ENCODE measurements around the gene P2RY14. TPM values are rescaled to one million over a fixed set of nuclear protein-coding genes. Genes with fewer than 3 reads are reported as not detected.

Gene P2RY14
- polyA plus RNA-seq, 3 donors from 2014 or later, result 1.2 to 2.8 (median 1.5) TPM

DNA sequence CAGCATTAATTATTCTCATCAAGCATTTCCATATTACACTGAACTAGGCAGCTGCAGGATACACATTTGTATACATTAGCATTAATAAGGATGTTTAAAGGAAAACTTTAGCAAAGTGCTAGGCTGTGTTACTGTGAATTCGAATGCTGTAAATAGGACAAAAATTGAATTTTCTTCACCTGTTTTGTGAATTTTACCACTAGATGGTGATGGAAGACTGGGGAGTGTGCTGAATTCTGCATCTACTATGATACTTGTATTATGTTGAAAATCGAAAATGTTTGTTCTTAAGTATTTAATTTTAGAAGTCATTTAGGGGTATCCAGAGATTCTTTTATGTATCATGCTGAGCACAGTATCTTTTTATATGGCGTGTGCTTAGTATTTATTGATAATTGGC lies 12.3 kb upstream of the P2RY14 start:
- H3K4me3 Mint-ChIP-seq, result no peak overlapping the region
- peaks cover 0 to 7% (median 3%) of the 10 kb centered on the region in 3 donors for H3K27me3 Mint-ChIP-seq (ENCODE audit: low read depth in 3 of 3)
- H3K4me1 Mint-ChIP-seq, result no peaks in the 10 kb centered on the region
- DNase-seq, result no peak
- H3K27ac Mint-ChIP-seq, result no peak overlapping the region
- H3K36me3 Mint-ChIP-seq, result no peaks in the 10 kb centered on the region
- no peaks in the 10 kb centered on the region for H3K9me3 Mint-ChIP-seq

- no peaks in the 10 kb centered on the region for H3K4me1 Mint-ChIP-seq
- H3K27me3 Mint-ChIP-seq (ENCODE audit: low read depth in 3 of 3), result peaks cover 0 to 5% (median 3%) of the 10 kb centered on the region in 3 donors
- H3K36me3 Mint-ChIP-seq, result no peaks in the 10 kb centered on the region
- H3K4me3 Mint-ChIP-seq, result no peak overlapping the region
- DNase-seq, result no peak
- no peaks in the 10 kb centered on the region for H3K9me3 Mint-ChIP-seq
- no peak overlapping the region for H3K27ac Mint-ChIP-seq
Observed at GRCh38 chr3:151289445-151289844, 11.1 kb upstream of the P2RY14 start.

- H3K9me3 Mint-ChIP-seq, result no peaks in the 10 kb centered on the region
- peaks cover 0 to 2% (median 0%) of the 10 kb centered on the region in 3 donors for H3K27me3 Mint-ChIP-seq (ENCODE audit: low read depth in 3 of 3)
- H3K4me1 Mint-ChIP-seq, result no peaks in the 10 kb centered on the region
- H3K4me3 Mint-ChIP-seq, result no peak overlapping the region
- no peak overlapping the region for H3K27ac Mint-ChIP-seq
- no peak for DNase-seq
- H3K36me3 Mint-ChIP-seq, result no peaks in the 10 kb centered on the region
Observed at GRCh38 chr3:151285940-151286339, 7.6 kb upstream of the P2RY14 start.

- Mint-ChIP-seq H3K9me3 (no peaks in the 10 kb centered on the region), H3K4me1 (peaks cover 0 to 2% of the 10 kb centered on the region in 2 donors), H3K4me3 (no peak overlapping the region), H3K27ac (peak overlapping the region in 1 of 6 donors; percentile 12), H3K27me3 (ENCODE audit: low read depth in 3 of 3) (peaks cover 0 to 1% (median 0%) of the 10 kb centered on the region in 3 donors), H3K36me3 (no peaks in the 10 kb centered on the region)
- DNase-seq, result no peak
Observed at GRCh38 chr3:151283907-151284461, 5.6 kb upstream of the P2RY14 start.

GRCh38 chr3:151283387-151283786 lies 5.0 kb upstream of the P2RY14 start:
- Mint-ChIP-seq H3K9me3 (no peaks in the 10 kb centered on the region), H3K27ac (no peak overlapping the region), H3K36me3 (no peaks in the 10 kb centered on the region), H3K27me3 (ENCODE audit: low read depth in 3 of 3) (peaks cover 0 to 1% (median 0%) of the 10 kb centered on the region in 3 donors), H3K4me1 (peaks cover 5 to 8% of the 10 kb centered on the region in 2 donors), H3K4me3 (no peak overlapping the region)
- no peak for DNase-seq

- Mint-ChIP-seq H3K27ac (no peak overlapping the region), H3K36me3 (no peaks in the 10 kb centered on the region), H3K9me3 (no peaks in the 10 kb centered on the region), H3K4me1 (peaks cover 8 to 13% of the 10 kb centered on the region in 2 donors), H3K27me3 (ENCODE audit: low read depth in 3 of 3) (peaks cover 0 to 1% (median 0%) of the 10 kb centered on the region in 3 donors), H3K4me3 (no peak overlapping the region)
- DNase-seq, result peak; percentile 55 to 68 (median 60)
Observed at GRCh38 chr3:151282921-151283320, 4.6 kb upstream of the P2RY14 start.

- H3K9me3 Mint-ChIP-seq, result no peaks in the 10 kb centered on the region
- no peak for DNase-seq
- no peaks in the 10 kb centered on the region for H3K27me3 Mint-ChIP-seq (ENCODE audit: low read depth in 3 of 3)
- peaks cover 9 to 17% of the 10 kb centered on the region in 2 donors for H3K4me1 Mint-ChIP-seq
- H3K4me3 Mint-ChIP-seq, result no peak overlapping the region
- H3K36me3 Mint-ChIP-seq, result no peaks in the 10 kb centered on the region
- H3K27ac Mint-ChIP-seq, result peak overlapping the region in 1 of 6 donors; percentile 28
Observed at GRCh38 chr3:151281671-151282324, 3.5 kb upstream of the P2RY14 start.

GRCh38 chr3:151276687-151277042 lies 1.7 kb downstream of the P2RY14 start:
- Mint-ChIP-seq H3K4me3 (peak overlapping the region in 4 of 5 donors; percentile 4 to 62 (median 24)), H3K27ac (peak overlapping the region; percentile 13 to 90 (median 78)), H3K27me3 (ENCODE audit: low read depth in 3 of 3) (peaks cover 0 to 2% (median 0%) of the 10 kb centered on the region in 3 donors), H3K4me1 (peaks cover 16 to 32% of the 10 kb centered on the region in 2 donors), H3K36me3 (no peaks in the 10 kb centered on the region), H3K9me3 (no peaks in the 10 kb centered on the region)
- DNase-seq, result peak; percentile 22 to 39 (median 38)

GRCh38 chr3:151276038-151276686 lies 2.2 kb downstream of the P2RY14 start:
- H3K9me3 Mint-ChIP-seq, result no peaks in the 10 kb centered on the region
- H3K4me3 Mint-ChIP-seq, result peak overlapping the region in 2 of 5 donors; percentile 42 to 62
- peaks cover 16 to 32% of the 10 kb centered on the region in 2 donors for H3K4me1 Mint-ChIP-seq
- peak overlapping the region; percentile 13 to 90 (median 78) for H3K27ac Mint-ChIP-seq
- DNase-seq, result no peak
- peaks cover 0 to 2% (median 0%) of the 10 kb centered on the region in 3 donors for H3K27me3 Mint-ChIP-seq (ENCODE audit: low read depth in 3 of 3)
- no peaks in the 10 kb centered on the region for H3K36me3 Mint-ChIP-seq

GRCh38 chr3:151275091-151275490 lies 3.3 kb downstream of the P2RY14 start:
- H3K36me3 Mint-ChIP-seq, result no peaks in the 10 kb centered on the region
- peak overlapping the region in 2 of 6 donors; percentile 24 to 81 for H3K27ac Mint-ChIP-seq
- H3K4me3 Mint-ChIP-seq, result no peak overlapping the region
- peaks cover 19 to 38% of the 10 kb centered on the region in 2 donors for H3K4me1 Mint-ChIP-seq
- no peaks in the 10 kb centered on the region for H3K9me3 Mint-ChIP-seq
- DNase-seq, result no peak
- H3K27me3 Mint-ChIP-seq (ENCODE audit: low read depth in 3 of 3), result peaks cover 0 to 2% (median 0%) of the 10 kb centered on the region in 3 donors

DNA sequence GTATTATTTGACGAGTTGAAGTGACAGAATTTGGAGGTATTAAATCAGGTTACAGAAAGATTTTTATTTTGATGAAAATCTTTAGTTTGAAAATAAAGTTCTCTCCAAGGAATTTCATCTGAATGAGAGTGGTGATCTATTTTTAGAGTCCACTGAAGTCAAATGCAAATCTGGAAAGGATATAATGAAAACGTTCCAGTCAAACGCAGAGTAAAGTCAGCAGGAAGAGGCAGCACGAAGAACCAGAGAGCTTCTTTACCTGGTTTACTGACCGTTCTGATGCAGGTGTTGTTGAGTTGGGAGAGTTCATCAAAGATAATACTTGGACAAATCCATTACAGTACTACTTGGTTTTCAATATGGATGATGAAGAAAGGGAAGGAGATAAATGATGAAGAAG lies 8.7 kb downstream of the P2RY14 start:
- no peak for DNase-seq
- H3K4me1 Mint-ChIP-seq, result peaks cover 17 to 26% of the 10 kb centered on the region in 2 donors
- H3K27ac Mint-ChIP-seq, result peak overlapping the region in 3 of 6 donors; percentile 13 to 46 (median 45)
- no peaks in the 10 kb centered on the region for H3K27me3 Mint-ChIP-seq (ENCODE audit: low read depth in 3 of 3)
- no peaks in the 10 kb centered on the region for H3K9me3 Mint-ChIP-seq
- H3K4me3 Mint-ChIP-seq, result no peak overlapping the region
- H3K36me3 Mint-ChIP-seq, result peaks cover 0 to 4% (median 0%) of the 10 kb centered on the region in 3 donors

- no peaks in the 10 kb centered on the region for H3K9me3 Mint-ChIP-seq
- peak overlapping the region; percentile 66 to 80 (median 76) for H3K4me3 Mint-ChIP-seq
- no peaks in the 10 kb centered on the region for H3K27me3 Mint-ChIP-seq (ENCODE audit: low read depth in 3 of 3)
- H3K4me1 Mint-ChIP-seq, result peaks cover 17 to 26% of the 10 kb centered on the region in 2 donors
- H3K27ac Mint-ChIP-seq, result peak overlapping the region; percentile 65 to 91 (median 84)
- DNase-seq, result peak; percentile 50 to 54 (median 53)
- H3K36me3 Mint-ChIP-seq, result peaks cover 0 to 4% (median 0%) of the 10 kb centered on the region in 3 donors
Observed at GRCh38 chr3:151268267-151269235, 9.8 kb downstream of the P2RY14 start.

DNA sequence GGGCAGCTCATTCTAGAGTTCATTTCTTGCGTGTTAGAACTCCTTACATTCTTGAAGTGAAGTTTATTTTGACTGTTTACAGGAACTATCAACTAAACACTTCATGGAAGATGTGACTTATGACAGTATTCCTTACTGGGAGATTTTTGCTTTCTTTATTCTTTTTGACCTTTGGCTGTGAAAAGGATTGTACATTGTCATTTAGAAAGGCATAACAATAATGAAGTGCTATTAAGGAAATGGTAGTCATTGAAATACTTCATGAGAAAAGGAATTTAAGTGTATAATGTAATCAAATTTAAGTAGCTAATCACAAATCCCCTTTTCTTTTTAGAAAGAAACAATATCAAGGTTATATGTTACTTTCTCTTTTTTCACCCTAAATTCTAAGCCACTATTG lies 11.3 kb downstream of the P2RY14 start:
- Mint-ChIP-seq H3K9me3 (no peaks in the 10 kb centered on the region), H3K36me3 (peaks cover 0 to 4% (median 0%) of the 10 kb centered on the region in 3 donors), H3K27me3 (ENCODE audit: low read depth in 3 of 3) (no peaks in the 10 kb centered on the region), H3K4me3 (no peak overlapping the region), H3K27ac (no peak overlapping the region), H3K4me1 (peaks cover 17 to 26% of the 10 kb centered on the region in 2 donors)
- no peak for DNase-seq
